ENCODE measurements around the gene GAN. TPM values are rescaled to one million over a fixed set of nuclear protein-coding genes. Genes with fewer than 3 reads are reported as not detected.

Gene GAN
- total and polyA plus RNA-seq, 10 donors = 0.54 to 10.3 (median 6.1) TPM

- H3K4me1 ChIP-seq = no peaks in the 10 kb centered on the region
- H3K9me3 ChIP-seq = peaks cover 3 to 35% (median 31%) of the 10 kb centered on the region in 8 donors
- intact Hi-C loops (cut with DNase I; ENCODE audit: low total_unique reads) = no loop called here
- DNase-seq = no peak
- peaks cover 0 to 33% (median 0%) of the 10 kb centered on the region in 6 donors for H3K36me3 ChIP-seq
- H3K27ac ChIP-seq = no peak overlapping the region
- H3K27me3 ChIP-seq (replicated peaks in 1 of 7) = no peaks in the 10 kb centered on the region
- no peak overlapping the region for H3K4me3 ChIP-seq
- 94 to 98% (median 95%) methylated on average over 4 of the region's 4 CpGs for WGBS, 5 donors
- no peak for TF ChIP-seq POLR2AphosphoS5 (IDR thresholded peaks at IDR 0.05)
- TF ChIP-seq POLR2A (IDR thresholded peaks at IDR 0.05) = no peak
- TF ChIP-seq, protein P1, sequence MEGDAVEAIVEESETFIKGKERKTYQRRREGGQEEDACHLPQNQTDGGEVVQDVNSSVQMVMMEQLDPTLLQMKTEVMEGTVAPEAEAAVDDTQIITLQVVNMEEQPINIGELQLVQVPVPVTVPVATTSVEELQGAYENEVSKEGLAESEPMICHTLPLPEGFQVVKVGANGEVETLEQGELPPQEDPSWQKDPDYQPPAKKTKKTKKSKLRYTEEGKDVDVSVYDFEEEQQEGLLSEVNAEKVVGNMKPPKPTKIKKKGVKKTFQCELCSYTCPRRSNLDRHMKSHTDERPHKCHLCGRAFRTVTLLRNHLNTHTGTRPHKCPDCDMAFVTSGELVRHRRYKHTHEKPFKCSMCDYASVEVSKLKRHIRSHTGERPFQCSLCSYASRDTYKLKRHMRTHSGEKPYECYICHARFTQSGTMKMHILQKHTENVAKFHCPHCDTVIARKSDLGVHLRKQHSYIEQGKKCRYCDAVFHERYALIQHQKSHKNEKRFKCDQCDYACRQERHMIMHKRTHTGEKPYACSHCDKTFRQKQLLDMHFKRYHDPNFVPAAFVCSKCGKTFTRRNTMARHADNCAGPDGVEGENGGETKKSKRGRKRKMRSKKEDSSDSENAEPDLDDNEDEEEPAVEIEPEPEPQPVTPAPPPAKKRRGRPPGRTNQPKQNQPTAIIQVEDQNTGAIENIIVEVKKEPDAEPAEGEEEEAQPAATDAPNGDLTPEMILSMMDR (IDR thresholded peaks at IDR 0.05 in 8 of 11, conservative IDR thresholded peaks at IDR 0.05 in 3 of 11) = no peak
Observed at GRCh38 chr16:81350306-81350615, 35.5 kb downstream of the GAN start.

DNA sequence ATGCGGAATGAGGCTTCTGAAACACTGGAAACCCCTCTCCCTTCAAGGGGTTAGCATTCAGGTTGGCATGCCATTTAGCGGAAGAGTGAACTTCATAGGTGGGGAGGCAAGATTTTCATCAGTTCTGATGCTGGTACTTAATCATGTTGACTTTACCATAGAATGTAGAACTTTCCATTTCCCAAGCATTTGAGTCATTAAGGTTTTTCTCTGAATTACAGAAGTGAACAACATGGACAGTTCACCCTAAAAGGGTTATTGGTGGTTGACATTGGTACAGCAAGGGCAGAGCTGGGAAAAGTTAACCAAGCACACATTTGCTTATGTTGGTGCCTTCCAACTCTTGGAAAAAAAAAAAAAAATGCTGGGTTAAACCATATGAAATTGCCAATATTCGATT lies 39.1 kb downstream of the GAN start:
- Histone ChIP-seq H3K27ac (no peak overlapping the region), H3K9me3 (no peaks in the 10 kb centered on the region), H3K4me1 (no peaks in the 10 kb centered on the region), H3K27me3 (replicated peaks in 1 of 7) (no peaks in the 10 kb centered on the region), H3K4me3 (no peak overlapping the region), H3K36me3 (peaks cover 0 to 65% (median 15%) of the 10 kb centered on the region in 6 donors)
- intact Hi-C loops (cut with DNase I; ENCODE audit: low total_unique reads) = no loop called here
- no peak for DNase-seq
- TF ChIP-seq POLR2AphosphoS5 (IDR thresholded peaks at IDR 0.05) (no peak), POLR2A (IDR thresholded peaks at IDR 0.05) (no peak)
- TF ChIP-seq, protein P1 (IDR thresholded peaks at IDR 0.05 in 8 of 11, conservative IDR thresholded peaks at IDR 0.05 in 3 of 11) = no peak
- 93 to 98% (median 96%) methylated on average over 3 of the region's 3 CpGs for WGBS, 5 donors

DNA sequence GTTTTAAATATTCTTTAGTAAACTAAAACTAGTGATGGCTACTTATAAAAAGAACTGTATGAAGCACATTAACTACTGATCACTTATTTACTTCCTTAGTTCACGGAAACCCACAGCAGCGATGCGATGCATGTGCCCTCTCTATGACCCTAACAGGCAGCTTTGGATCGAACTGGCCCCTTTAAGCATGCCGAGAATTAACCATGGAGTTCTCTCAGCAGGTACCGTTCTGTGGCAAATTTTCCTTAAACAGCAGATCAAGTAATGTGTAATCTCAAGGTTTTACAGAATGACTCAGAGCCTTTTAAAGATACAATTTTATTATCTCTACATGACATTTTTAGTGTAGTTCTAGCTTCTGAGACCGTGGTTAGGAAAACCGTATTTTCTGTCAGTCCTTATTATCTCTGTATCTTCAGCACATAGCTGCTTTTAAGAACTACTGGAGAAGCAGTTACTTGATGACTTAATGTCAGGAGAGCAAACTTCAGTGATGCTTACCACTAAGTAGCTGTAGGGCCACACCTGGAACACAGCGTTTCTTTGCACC lies 43.0 kb downstream of the GAN start:
- H3K4me3 ChIP-seq = no peak overlapping the region
- H3K9me3 ChIP-seq = no peaks in the 10 kb centered on the region
- H3K36me3 ChIP-seq = peaks cover 0 to 89% (median 26%) of the 10 kb centered on the region in 6 donors
- DNase-seq = no peak
- TF ChIP-seq POLR2A (IDR thresholded peaks at IDR 0.05) = no peak
- H3K27ac ChIP-seq = no peak overlapping the region
- WGBS, 5 donors = 87 to 98% (median 94%) methylated on average over 9 of the region's 9 CpGs
- intact Hi-C loops (cut with DNase I; ENCODE audit: low total_unique reads) = no loop called here
- no peaks in the 10 kb centered on the region for H3K4me1 ChIP-seq
- H3K27me3 ChIP-seq (replicated peaks in 1 of 7) = no peaks in the 10 kb centered on the region

DNA sequence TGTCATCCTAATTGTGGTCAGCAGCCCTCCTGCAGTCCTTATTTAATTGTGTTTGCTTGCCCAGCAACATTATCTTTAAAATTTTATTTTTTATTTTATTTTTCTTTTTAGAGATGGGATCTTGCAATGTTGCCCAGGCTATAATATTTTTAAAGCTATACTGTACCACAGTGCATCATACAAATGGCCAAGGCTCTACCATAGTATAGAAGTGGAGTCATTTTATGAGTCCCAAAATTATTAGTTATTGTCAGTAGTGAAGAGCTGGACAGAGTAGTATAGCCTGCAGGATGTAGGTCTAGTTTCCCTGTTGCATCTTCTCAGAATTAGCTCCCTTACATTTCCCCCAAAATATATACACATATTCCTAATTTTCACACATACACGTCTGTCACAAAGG lies 44.1 kb downstream of the GAN start:
- peaks cover 0 to 95% (median 33%) of the 10 kb centered on the region in 6 donors for H3K36me3 ChIP-seq
- H3K9me3 ChIP-seq = no peaks in the 10 kb centered on the region
- intact Hi-C loops (cut with DNase I; ENCODE audit: low total_unique reads) = no loop called here
- H3K27ac ChIP-seq = no peak overlapping the region
- no peaks in the 10 kb centered on the region for H3K27me3 ChIP-seq (replicated peaks in 1 of 7)
- TF ChIP-seq POLR2A (IDR thresholded peaks at IDR 0.05) (no peak), POLR2AphosphoS5 (IDR thresholded peaks at IDR 0.05) (no peak)
- TF ChIP-seq, protein P1 (IDR thresholded peaks at IDR 0.05 in 8 of 11, conservative IDR thresholded peaks at IDR 0.05 in 3 of 11) = no peak
- WGBS, 5 donors = 79 to 94% (median 81%) methylated on average over 1 of the region's 1 CpG
- no peak overlapping the region for H3K4me3 ChIP-seq
- DNase-seq = no peak
- no peaks in the 10 kb centered on the region for H3K4me1 ChIP-seq

DNA sequence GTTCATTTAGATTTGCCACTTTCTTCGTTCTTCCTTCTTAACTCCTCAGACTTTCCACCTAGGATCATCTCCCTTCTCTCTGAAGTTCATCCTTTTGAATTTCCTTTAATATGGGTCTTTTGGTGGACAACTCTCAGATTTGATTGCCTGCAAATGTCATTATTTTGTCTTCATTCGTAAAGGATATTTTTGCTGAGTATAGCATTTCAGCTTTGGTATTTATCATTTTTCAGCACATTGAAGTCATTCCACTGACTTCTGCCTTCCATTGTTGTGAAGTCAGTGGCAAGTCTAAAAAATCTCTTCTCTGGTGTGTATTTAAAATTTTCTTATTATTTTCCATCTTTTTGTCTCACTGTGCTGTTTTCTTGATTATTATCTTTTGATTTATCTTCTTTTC lies 45.4 kb downstream of the GAN start:
- no peak for TF ChIP-seq POLR2AphosphoS5 (IDR thresholded peaks at IDR 0.05)
- TF ChIP-seq, protein P1 (IDR thresholded peaks at IDR 0.05 in 8 of 11, conservative IDR thresholded peaks at IDR 0.05 in 3 of 11) = no peak
- TF ChIP-seq POLR2A (IDR thresholded peaks at IDR 0.05) = no peak
- Histone ChIP-seq H3K4me3 (no peak overlapping the region), H3K27me3 (replicated peaks in 1 of 7) (no peaks in the 10 kb centered on the region), H3K9me3 (no peaks in the 10 kb centered on the region), H3K36me3 (peaks cover 0 to 95% (median 43%) of the 10 kb centered on the region in 6 donors), H3K27ac (no peak overlapping the region), H3K4me1 (no peaks in the 10 kb centered on the region)
- no peak for DNase-seq
- WGBS, 5 donors = 92 to 100% (median 97%) methylated on average over 2 of the region's 2 CpGs
- intact Hi-C loops (cut with DNase I; ENCODE audit: low total_unique reads) = no loop called here

Data from spleen (tissue), 11 donors.